ENCODE results near the gene DPY19L2.
"Not testable (repeated sequence)": the region's sequence is repeated elsewhere in the genome, so short reads cannot be mapped to it uniquely, and the experiment has no call there.

The DPY19L2 gene

GRCh38 chr12:63663005-63663404 lies 5.3 kb downstream of the DPY19L2 start:
- DNase-seq (ENCODE audit: low read depth), result not testable (repeated sequence)

DNA sequence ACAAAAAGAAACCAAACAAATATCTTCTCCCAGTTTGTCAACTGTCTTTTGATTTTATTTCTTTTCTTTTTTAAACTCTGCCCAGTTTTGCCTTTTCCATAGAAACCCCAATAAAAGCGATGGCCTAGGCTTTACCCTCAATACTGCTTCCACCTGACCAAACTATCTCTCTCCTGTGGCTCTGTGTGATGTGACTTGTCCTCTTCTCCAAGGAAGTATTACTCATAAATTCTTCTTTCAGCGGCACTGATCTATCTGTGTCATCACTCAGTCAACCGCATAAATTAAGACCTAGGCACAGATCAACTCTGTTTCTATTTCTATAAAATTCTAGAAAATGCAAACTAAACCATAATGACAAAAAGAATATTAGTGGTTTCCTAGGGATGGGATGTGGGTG lies 9.8 kb downstream of the DPY19L2 start:
- not testable (repeated sequence) for DNase-seq (ENCODE audit: low read depth)

- not testable (repeated sequence) for DNase-seq (ENCODE audit: low read depth)
These were observed 11.9 kb downstream of the DPY19L2 start for GRCh38 chr12:63656407-63656806.

DNA sequence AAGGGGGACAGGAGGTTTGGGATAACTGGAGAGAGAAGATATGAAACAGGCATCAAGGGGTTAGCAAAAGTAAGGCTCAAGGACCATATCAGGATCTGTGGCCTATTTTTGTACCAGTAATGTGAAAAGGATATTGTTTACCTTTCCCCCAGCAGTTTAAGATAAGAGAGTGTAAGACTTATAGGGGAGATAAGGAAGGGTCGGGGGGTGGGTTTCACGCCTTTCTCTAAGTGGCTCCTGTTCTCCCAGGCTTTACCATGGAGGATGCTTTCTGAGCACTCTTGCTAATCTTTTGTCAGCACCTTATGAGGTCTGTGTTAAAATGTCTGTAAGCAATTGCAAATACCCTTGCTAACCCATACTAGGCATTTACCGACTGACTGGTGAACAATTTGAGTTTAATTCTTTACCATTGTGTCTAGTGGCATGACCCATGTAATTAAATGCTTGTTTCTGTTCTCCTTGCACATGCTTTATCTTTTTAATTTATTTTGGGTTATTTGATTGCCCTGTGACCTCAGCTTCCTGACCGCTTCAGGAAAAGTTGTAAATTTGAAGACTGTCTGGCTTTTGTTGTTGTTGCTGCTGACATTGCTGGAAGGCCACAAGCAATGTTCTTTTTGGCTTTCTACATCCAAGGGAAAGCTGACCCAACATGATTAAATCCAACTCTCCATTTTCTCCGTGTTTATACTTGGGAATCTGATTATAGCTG lies 12.6 kb downstream of the DPY19L2 start:
- not testable (repeated sequence) for DNase-seq (ENCODE audit: low read depth)

DNA sequence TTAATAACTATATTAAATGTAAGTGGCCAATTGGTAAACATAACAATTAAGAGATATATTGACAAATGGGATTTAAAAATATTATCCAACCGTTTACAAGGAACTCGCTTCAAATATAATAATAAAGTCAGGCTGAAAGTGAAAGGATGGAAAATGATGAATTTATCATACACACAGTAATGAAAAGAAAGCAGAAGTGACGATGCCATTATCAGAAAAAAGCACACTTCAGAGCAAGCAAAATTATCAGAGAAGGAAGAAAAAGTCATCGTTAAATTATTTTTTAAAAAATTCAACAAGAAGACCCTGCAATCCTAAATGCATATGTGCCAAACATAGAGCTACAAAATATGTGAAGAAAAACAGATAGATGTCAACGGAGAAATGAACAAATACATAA lies 13.8 kb downstream of the DPY19L2 start:
- DNase-seq (ENCODE audit: low read depth), result not testable (repeated sequence)

DNA sequence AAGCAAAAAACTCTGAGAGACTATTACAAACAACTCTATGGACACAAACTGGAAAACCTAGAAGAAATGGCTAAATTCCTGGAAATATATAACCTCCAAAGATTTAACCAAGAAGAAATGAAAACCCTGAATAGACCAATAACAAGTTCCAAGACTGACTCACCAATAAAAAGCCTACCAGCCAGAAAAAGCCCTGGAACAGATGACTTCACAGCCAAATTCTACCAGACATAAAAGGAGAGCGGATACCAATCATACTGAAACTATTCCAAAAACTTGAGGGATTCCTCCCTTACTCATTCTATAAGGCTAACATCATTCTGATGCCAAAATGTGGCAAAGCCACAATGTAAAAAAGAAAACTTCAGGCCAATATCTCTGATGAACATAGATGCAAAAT lies 18.8 kb downstream of the DPY19L2 start:
- not testable (repeated sequence) for DNase-seq (ENCODE audit: low read depth)

- not testable (repeated sequence) for DNase-seq (ENCODE audit: low read depth)
These were observed 24.7 kb downstream of the DPY19L2 start for GRCh38 chr12:63643381-63644140.

- not testable (repeated sequence) for DNase-seq (ENCODE audit: low read depth)
These were observed 44.0 kb downstream of the DPY19L2 start for GRCh38 chr12:63624258-63624657.

DNA sequence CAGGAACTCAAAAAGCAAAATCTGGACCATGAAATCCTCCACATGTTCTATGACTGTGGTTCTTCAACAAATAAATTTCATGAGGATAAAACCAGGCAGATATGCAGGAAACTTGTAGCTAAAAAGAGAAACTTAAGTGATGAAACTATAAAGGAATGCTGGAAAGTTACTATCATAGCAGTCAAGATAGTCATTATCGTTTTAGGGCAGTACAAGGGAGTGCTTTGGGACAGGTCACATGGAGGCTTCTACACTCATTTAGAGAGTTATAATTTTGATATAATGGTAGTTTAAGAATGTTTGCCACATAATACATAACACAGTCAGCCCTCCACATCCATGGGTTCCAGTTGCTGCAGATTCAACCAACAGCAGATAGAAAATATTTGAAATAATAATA lies 52.7 kb downstream of the DPY19L2 start:
- not testable (repeated sequence) for DNase-seq (ENCODE audit: low read depth)

GRCh38 chr12:63611285-63611684 lies 57.0 kb downstream of the DPY19L2 start:
- DNase-seq (ENCODE audit: low read depth), result not testable (repeated sequence)

DNA sequence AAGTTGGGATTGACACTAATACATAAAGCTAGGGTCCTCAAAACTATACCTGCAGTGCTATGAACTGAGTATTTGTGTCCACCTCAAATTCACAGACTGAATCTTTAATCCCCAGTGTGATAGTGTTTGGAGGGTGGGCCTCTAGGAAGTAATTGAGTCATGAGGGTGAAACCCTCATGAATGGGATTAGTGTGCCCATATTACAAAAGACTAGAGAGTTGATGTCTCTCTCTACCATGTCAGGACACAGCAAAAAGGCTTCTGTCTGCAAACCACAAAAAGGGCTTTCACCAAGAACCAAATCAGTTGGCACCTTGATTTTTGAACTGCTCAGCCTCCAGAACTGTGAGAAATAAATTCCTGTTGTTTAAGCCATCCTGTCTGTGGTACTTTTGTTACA lies 59.0 kb downstream of the DPY19L2 start:
- DNase-seq (ENCODE audit: low read depth), result not testable (repeated sequence)

DNA sequence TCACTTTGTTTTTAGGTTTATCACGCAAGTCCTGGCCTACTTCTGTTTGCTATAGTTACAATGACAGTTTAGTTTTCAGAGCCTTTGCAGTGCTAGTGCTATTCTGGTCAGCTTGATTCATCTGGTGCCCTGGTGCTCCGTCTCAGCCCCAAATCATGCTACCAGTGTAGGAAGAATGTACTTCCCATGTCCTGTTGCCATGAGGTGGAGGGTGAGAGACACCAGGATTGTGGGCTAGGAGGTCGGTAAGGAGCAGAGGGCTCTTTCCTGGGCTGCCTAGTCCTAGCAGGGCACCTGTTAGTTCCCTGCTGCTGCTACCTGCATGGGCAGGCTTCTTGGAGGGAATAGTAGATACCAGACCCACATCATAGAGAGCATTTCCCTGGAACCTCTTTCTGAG lies 63.3 kb downstream of the DPY19L2 start:
- DNase-seq (ENCODE audit: low read depth), result not testable (repeated sequence)

- DNase-seq (ENCODE audit: low read depth), result not testable (repeated sequence)
These were observed 73.5 kb downstream of the DPY19L2 start for GRCh38 chr12:63594828-63595227.

- not testable (repeated sequence) for DNase-seq (ENCODE audit: low read depth)
These were observed 83.9 kb downstream of the DPY19L2 start for GRCh38 chr12:63584426-63584825.

- not testable (repeated sequence) for DNase-seq (ENCODE audit: low read depth)
These were observed 85.0 kb downstream of the DPY19L2 start for GRCh38 chr12:63583289-63583688.

DNA sequence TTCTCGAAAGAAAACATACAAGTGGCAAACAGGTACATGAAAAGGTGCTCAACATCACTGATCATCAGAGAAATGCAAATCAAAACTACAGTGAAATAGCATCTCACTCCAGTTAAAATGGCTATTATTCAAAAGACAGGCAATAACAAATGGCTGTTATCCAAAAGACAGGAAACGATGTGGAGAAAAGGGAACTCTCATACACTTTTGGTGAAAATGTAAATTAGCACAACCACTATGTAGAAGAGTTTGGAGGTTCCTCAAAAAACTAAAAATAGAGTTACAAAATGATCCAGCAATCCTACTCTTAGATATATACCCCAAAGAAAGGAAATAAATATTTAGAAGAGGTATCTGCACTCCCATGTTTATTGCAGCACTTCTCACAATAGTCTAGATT lies 90.7 kb downstream of the DPY19L2 start:
- not testable (repeated sequence) for DNase-seq (ENCODE audit: low read depth)

DNA sequence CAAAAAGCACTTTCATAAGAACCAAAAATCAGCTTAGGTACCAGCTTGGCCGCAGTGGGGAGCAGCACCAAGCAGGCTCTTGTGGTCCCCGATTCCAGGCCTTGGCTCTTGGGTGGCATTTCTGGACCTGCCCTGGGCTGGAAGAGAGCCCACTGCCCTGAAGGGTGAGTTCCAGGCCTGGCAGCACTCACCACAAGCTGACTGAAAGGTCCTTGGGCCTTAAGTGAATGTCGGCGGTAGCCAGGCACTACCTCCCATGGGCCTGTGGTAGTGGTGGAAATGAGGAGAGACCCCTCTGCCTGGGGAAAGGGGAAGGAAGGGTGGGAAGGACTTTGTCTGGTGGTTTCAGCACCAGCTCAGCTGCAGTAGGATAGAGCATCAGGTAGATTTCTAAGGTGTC lies 96.3 kb downstream of the DPY19L2 start:
- DNase-seq (ENCODE audit: low read depth), result not testable (repeated sequence)

DNA sequence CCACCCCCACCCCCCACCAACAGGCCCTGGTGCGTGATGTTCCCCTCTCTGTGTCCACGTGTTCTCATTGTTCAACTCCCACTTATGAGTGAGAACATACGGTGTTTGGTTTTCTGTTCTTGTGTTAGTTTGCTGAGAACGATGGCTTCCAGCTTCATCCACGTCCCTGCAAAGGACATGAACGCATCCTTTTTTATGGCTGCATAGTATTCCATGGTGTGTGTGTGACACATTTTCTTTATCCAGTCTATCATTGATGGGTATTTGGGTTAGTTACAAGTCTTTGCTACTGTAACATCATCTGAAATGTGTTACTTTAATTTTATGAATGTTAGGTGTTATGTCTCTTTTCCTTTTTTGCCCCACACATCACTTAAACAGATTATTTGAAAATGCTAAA lies 109.8 kb downstream of the DPY19L2 start:
- not testable (repeated sequence) for DNase-seq (ENCODE audit: low read depth)

DNA sequence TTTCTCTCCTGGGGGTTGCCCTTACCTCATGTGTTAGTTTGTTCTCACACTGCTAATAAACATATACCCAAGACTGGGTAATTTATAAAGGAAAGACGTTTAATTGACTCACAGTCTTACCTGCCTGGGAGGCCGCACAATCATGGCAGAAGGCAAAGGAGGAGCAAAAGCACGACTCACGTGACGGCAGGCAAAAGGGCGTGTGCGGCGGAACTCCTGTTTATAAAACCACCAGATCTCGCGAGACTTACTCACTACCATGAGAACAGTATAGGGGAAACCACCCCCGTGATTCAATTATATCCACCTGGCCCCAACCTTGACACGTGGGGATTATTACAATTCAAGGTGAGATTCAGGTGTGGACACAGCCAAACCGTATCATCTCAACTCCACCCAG lies 116.9 kb downstream of the DPY19L2 start:
- DNase-seq (ENCODE audit: low read depth), result not testable (repeated sequence)

DNA sequence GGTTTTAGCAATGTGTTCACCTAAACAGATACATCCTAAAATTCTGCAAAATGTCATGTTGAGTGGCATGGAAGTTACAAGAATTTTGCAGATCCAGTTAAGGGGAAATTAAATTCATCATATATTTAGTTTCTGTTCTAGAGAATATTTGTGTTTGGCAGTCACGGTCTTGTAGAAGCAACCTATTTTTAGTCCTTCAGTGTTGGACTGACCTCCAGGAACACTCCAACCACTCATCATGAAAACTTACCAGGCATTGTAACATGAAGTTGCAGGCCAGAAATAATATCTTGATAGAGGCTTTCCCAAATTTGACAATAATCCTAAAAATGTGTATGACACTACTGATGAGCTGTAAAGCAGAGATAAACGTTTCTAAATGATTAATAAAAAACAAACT lies 119.3 kb downstream of the DPY19L2 start:
- not testable (repeated sequence) for DNase-seq (ENCODE audit: low read depth)

DNA sequence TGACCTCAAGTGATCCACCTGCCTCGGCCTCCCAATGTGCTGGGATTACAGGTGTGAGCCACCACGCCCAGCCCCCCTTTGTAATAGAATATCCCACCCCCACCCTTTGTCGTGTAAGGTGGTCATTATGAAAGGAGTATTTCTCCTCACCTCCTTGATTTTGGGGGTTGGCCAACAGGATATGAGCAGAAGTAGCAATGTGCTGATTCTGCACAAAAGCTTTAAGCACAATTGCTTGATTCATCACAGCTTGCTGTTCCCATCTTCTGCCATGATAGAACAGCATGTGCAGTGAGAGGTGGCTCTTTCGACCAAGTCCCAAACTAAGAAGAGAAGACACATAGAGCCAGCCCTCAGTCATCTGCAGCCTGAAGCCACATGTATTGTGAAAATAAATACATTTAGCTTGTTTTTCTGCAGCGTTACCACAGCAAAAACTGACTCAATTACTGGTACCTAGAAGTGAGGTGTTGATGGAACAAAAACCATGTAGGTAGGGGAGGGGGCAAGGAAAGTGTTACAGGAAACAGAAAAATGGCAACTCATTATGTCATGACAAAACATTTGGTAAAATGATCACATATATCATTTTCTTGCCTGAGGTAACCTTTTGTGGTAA lies 122.9 kb downstream of the DPY19L2 start:
- DNase-seq (ENCODE audit: low read depth), result not testable (repeated sequence)

GRCh38 chr12:63538656-63539055 lies 129.6 kb downstream of the DPY19L2 start:
- not testable (repeated sequence) for DNase-seq (ENCODE audit: low read depth)

DNA sequence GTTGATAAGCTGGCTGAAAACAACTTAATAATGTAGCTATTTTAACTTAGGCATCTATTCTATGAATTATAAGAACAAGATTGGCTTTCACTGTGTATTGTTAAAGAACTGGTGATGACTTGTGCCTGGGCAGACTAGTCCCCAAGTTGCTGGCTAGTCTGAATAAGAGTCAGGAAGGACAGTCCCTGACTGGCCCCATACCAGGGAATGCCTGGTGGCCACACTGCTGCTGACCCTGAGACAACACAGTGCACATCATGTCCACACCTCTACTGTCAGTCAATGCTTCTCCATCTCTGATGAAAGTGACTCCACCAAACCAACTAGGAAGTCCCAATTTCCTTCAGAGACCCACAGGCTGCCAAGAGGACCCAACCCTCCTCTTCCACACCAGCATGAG lies 130.5 kb downstream of the DPY19L2 start:
- DNase-seq (ENCODE audit: low read depth), result not testable (repeated sequence)
